Keratinocyte (primary cell): ENCODE data around the gene SOSTDC1.

Experiments
- EZH2 ChIP-seq: IDR thresholded peaks from one replicate; pipeline ENCODE4 v1.6.1; 2012; ENCODE audit warnings: inconsistent platforms, mild to moderate bottlenecking, low read length, moderate library complexity
- TF ChIP-seq, protein P1 (sequence below), 3 experiments: IDR thresholded peaks in 1 of 3; conservative IDR thresholded peaks in 1 of 3; optimal IDR thresholded peaks in 1 of 3; 2 replicates in 2 of 3; 3 replicates in 1 of 3; pipeline versions ENCODE3 to v1.5.1; 2011; ENCODE audit warnings: low read length in 3 of 3, mild to moderate bottlenecking in 3 of 3, moderate library complexity in 2 of 3, control low read depth in 1 of 3, inconsistent platforms in 1 of 3; ENCODE audit not compliant: insufficient read depth in 2 of 3; ENCODE audit errors: extremely low read depth in 1 of 3

- TF ChIP-seq, protein P1, sequence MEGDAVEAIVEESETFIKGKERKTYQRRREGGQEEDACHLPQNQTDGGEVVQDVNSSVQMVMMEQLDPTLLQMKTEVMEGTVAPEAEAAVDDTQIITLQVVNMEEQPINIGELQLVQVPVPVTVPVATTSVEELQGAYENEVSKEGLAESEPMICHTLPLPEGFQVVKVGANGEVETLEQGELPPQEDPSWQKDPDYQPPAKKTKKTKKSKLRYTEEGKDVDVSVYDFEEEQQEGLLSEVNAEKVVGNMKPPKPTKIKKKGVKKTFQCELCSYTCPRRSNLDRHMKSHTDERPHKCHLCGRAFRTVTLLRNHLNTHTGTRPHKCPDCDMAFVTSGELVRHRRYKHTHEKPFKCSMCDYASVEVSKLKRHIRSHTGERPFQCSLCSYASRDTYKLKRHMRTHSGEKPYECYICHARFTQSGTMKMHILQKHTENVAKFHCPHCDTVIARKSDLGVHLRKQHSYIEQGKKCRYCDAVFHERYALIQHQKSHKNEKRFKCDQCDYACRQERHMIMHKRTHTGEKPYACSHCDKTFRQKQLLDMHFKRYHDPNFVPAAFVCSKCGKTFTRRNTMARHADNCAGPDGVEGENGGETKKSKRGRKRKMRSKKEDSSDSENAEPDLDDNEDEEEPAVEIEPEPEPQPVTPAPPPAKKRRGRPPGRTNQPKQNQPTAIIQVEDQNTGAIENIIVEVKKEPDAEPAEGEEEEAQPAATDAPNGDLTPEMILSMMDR (optimal IDR thresholded peaks at IDR 0.05 in 1 of 3, IDR thresholded peaks at IDR 0.05 in 1 of 3, conservative IDR thresholded peaks at IDR 0.05 in 1 of 3; ENCODE audit: extremely low read depth in 1 of 3, insufficient read depth in 2 of 3, low read length in 3 of 3): no peak
- no peak for TF ChIP-seq EZH2
These were observed 3.1 kb downstream of the SOSTDC1 start for GRCh38 chr7:16462431-16462889.
